Upper lobe of left lung (tissue), 6 donors: Measurements from ENCODE around the gene ADAM12. TPM values are rescaled to one million over a fixed set of nuclear protein-coding genes. Genes with fewer than 3 reads are reported as not detected.

Source experiments
- ATAC-seq, 2 donors: fragments of 200-7000 bp; cut with Tn5 transposase; one replicate each; pipeline ENCODE4 v1.9.1; 2022; ENCODE audit warnings: mild to moderate bottlenecking in 2 of 2, moderate library complexity in 2 of 2; ENCODE audit not compliant: low FRiP score in 2 of 2
- DNase-seq, 2 donors: peaks; one replicate each; pipeline ENCODE4 v3.0.0-alpha.2; 2019 to 2020
- H3K27ac ChIP-seq, 4 donors: fragments of 200-600 bp; sonication (generic); one replicate each; pipeline ENCODE4 v1.5.1; 2016 to 2019
- H3K27me3 ChIP-seq, 4 donors: fragments of 200-600 bp; sonication (generic); one replicate each; pipeline ENCODE4 v1.5.1; 2017 to 2019
- H3K36me3 ChIP-seq, 4 donors: fragments of 200-600 bp; sonication (generic); one replicate each; pipeline ENCODE4 v1.5.1; 2016 to 2019
- H3K4me1 ChIP-seq, 4 donors: fragments of 200-600 bp; sonication (generic); one replicate each; pipeline ENCODE4 v1.5.1; 2018 to 2019
- H3K4me3 ChIP-seq, 4 donors: fragments of 200-600 bp; sonication (generic); one replicate each; pipeline ENCODE4 v1.5.1; 2017 to 2019; ENCODE audit warnings: mild to moderate bottlenecking in 2 of 4, moderate library complexity in 1 of 4
- H3K9me3 ChIP-seq, 4 donors: fragments of 200-600 bp; sonication (generic); one replicate each; pipeline ENCODE4 v1.5.1; 2018 to 2019
- EP300 ChIP-seq, 4 donors: sonication (generic); formaldehyde crosslinking; IDR thresholded peaks; one replicate each; pipeline ENCODE4 v1.5.1; 2017; ENCODE audit warnings: antibody characterized with exemption in 4 of 4, control low read depth in 2 of 4
- POLR2A ChIP-seq, 4 donors: fragments of 450-650 bp; IDR thresholded peaks; one replicate each; pipeline ENCODE4 v1.5.1; 2016 to 2017; ENCODE audit warnings: antibody characterized with exemption in 4 of 4, mild to moderate bottlenecking in 2 of 4
- POLR2AphosphoS5 ChIP-seq, 2 donors: sonication (generic); formaldehyde crosslinking; IDR thresholded peaks; one replicate each; pipeline ENCODE4 v1.5.1; 2017; ENCODE audit warnings: antibody characterized with exemption in 2 of 2
- whole genome bisulfite sequencing, 2 donors: methylation state at CpG; one replicate each; pipeline ENCODE4 v1.1.5; 2017 to 2018; 5-methylcytosine and 5-hydroxymethylcytosine counted together
- total RNA-seq, 6 donors: library from RNA; depleted of rRNA in 4 of 6; stranded (reverse); fragments of >200 nt in 4 of 6; gene quantifications; one replicate each; pipeline versions ENCODE4 v1.1.0 to v1.2.1, GENCODE V29; 2016 to 2021
- TF ChIP-seq, protein P1 (sequence below), 6 experiments: fragments of 450-650 bp in 4 of 6; fragments of 200-600 bp in 2 of 6; sonication (generic) in 2 of 6; IDR thresholded peaks; one replicate each; pipeline ENCODE4 v1.5.1; 2016 to 2019; ENCODE audit warnings: antibody characterized with exemption in 6 of 6
- donor health status: DM: no; HTN: no; CAD: no; lungs with moderate emphysema.
- donor health status: DM: no; HTN: yes; CAD: no; lungs with severe emphysema.

ADAM12 gene
- total RNA-seq, 6 donors from 2014 or later = 0.44 to 3.7 (median 0.82) TPM

DNA sequence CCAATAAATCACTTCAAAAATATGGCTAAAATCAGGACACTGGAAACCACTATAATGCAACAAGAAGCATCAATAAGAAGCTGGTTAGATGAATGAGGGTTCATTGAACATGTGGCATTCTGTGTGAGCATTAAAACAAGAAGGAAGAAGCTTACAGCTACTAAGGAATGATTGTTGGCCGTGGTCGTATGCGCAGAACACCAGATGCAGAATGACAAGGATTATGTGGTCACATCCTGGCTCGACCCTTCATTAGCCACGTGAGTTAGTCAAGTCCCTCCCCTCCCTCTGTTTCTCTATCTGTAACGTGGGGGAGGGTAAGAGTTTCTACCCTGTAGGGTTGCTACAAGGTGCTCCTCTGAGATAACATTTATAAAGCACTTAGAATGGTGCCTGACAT is 174.3 kb downstream of the ADAM12 start:
- no peaks in the 10 kb centered on the region for H3K9me3 ChIP-seq
- no peak for TF ChIP-seq EP300 (IDR thresholded peaks at IDR 0.05)
- TF ChIP-seq, protein P1, sequence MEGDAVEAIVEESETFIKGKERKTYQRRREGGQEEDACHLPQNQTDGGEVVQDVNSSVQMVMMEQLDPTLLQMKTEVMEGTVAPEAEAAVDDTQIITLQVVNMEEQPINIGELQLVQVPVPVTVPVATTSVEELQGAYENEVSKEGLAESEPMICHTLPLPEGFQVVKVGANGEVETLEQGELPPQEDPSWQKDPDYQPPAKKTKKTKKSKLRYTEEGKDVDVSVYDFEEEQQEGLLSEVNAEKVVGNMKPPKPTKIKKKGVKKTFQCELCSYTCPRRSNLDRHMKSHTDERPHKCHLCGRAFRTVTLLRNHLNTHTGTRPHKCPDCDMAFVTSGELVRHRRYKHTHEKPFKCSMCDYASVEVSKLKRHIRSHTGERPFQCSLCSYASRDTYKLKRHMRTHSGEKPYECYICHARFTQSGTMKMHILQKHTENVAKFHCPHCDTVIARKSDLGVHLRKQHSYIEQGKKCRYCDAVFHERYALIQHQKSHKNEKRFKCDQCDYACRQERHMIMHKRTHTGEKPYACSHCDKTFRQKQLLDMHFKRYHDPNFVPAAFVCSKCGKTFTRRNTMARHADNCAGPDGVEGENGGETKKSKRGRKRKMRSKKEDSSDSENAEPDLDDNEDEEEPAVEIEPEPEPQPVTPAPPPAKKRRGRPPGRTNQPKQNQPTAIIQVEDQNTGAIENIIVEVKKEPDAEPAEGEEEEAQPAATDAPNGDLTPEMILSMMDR (IDR thresholded peaks at IDR 0.05) = no peak
- TF ChIP-seq POLR2AphosphoS5 (IDR thresholded peaks at IDR 0.05) = no peak
- no peak overlapping the region for H3K4me3 ChIP-seq
- no peaks in the 10 kb centered on the region for H3K27me3 ChIP-seq
- DNase-seq (no peak), ATAC-seq (no peak)
- no peaks in the 10 kb centered on the region for H3K36me3 ChIP-seq
- no peaks in the 10 kb centered on the region for H3K4me1 ChIP-seq
- WGBS, 2 donors = 61 to 82% methylated on average over 6 of the region's 6 CpGs
- no peak overlapping the region for H3K27ac ChIP-seq

DNA sequence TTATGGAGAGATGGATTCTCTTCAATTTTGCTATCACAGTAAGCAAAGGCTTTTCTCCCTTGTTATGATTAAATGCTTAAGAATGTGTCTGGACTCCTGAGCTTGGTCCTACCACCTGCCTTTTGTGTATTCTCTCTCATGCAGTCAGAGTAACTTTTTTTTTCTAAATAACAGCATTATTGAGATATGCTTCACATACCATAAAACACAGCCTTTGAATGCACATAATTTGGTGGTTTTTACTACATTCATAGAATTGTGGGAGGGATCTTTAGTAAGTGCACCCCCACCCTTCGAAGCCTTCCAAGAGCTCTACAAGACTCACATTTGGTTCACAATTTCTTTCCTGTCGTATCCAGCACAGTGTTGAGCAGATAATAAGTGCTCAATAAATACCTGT is 175.5 kb downstream of the ADAM12 start:
- Histone ChIP-seq H3K27me3 (no peaks in the 10 kb centered on the region), H3K4me1 (no peaks in the 10 kb centered on the region), H3K36me3 (no peaks in the 10 kb centered on the region), H3K4me3 (no peak overlapping the region), H3K9me3 (no peaks in the 10 kb centered on the region), H3K27ac (no peak overlapping the region)
- no peak for ATAC-seq
- 79 to 83% methylated on average over 2 of the region's 2 CpGs for WGBS, 2 donors
- TF ChIP-seq, protein P1 (IDR thresholded peaks at IDR 0.05) = no peak
- TF ChIP-seq EP300 (IDR thresholded peaks at IDR 0.05) = no peak
- no peak for DNase-seq

DNA sequence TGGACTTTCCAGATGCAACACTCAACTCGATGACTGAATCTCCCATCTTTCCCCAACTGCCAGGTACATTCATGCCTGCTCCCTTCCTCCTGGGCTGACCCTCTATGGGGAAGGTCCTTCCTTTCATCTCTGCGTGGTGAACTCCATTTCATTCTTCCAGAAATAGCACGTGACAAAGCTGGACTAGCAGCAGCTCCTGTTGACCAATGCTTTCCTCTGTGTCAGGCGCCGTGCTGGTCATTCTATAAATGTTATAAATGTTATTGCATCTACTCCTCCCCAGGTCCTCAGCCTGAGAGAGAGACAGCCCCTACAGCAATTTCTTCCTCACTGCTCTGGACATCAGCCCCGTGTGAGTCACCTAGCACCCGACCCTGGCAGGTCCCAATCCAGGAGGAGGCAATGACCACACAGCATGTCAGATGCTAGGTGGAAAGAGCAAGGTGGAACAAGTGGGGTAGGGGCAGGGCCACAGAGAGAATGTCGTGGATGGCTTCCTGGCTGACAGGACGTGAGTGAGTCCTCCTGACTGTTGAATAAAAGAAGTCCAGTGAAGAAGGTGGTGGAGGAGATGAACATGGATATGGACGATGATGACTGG is 178.1 kb downstream of the ADAM12 start:
- Histone ChIP-seq H3K4me3 (no peak overlapping the region), H3K36me3 (no peaks in the 10 kb centered on the region), H3K27ac (no peak overlapping the region), H3K9me3 (no peaks in the 10 kb centered on the region), H3K4me1 (no peaks in the 10 kb centered on the region), H3K27me3 (no peaks in the 10 kb centered on the region)
- 88 to 92% methylated on average over 10 of the region's 10 CpGs for WGBS, 2 donors
- DNase-seq (no peak), ATAC-seq (no peak)
- TF ChIP-seq, protein P1 (IDR thresholded peaks at IDR 0.05) = no peak
- TF ChIP-seq POLR2AphosphoS5 (IDR thresholded peaks at IDR 0.05) = no peak
- TF ChIP-seq POLR2A (IDR thresholded peaks at IDR 0.05) = no peak
- TF ChIP-seq EP300 (IDR thresholded peaks at IDR 0.05) = no peak

DNA sequence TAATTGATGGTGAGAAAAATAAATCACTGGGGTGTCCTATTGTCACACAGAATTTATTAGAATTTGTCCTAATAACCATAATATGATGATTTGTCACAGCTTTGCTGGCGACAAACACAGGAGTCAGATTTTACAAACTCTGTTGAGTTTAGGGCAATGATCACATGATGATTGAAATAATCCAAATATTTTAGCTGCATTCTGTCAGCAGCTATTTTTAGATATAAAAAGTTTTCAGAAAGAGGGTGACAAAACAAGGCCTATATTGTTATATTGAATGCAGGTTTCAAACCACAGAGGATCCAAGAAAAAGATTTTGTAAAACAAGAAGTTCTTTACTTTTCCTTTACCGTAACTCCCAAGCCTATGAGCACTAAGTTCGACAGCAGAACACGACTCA is 178.8 kb downstream of the ADAM12 start:
- ATAC-seq (no peak), DNase-seq (no peak)
- TF ChIP-seq POLR2A (IDR thresholded peaks at IDR 0.05) (no peak), EP300 (IDR thresholded peaks at IDR 0.05) (no peak), POLR2AphosphoS5 (IDR thresholded peaks at IDR 0.05) (no peak)
- TF ChIP-seq, protein P1 (IDR thresholded peaks at IDR 0.05) = no peak
- Histone ChIP-seq H3K4me3 (no peak overlapping the region), H3K27ac (no peak overlapping the region), H3K27me3 (no peaks in the 10 kb centered on the region), H3K36me3 (no peaks in the 10 kb centered on the region), H3K4me1 (no peaks in the 10 kb centered on the region), H3K9me3 (no peaks in the 10 kb centered on the region)
- 67 to 70% methylated on average over 4 of the region's 4 CpGs for WGBS, 2 donors

DNA sequence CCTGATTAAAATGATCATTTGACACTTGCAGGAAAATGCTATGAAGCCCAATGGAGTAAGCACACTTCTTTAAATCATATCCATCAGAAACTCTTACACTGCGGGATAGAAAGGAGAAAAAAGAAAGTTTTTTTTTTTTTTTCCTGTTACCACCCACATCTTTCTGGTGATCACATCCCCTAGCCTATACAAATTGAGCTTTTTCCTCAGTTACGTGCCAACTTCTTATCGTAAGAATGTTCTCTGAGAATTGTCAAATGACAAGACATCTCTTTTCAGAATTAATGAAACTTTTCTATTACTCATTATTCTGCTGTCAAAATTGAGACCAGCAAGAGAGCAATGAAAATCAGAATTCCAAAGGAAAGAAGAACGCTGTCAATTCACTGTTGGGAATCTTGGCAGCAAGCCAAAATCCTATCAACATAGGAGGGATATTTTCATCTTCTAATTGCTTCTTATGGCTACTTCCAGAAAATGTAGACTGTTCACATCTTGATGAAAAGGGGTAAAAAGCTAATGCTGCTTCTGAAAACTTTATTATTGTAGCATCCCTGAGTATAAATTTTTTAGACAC is 179.5 kb downstream of the ADAM12 start:
- no peak for ATAC-seq
- H3K9me3 ChIP-seq = no peaks in the 10 kb centered on the region
- no peaks in the 10 kb centered on the region for H3K27me3 ChIP-seq
- DNase-seq = no peak
- 40 to 59% methylated on average over 4 of the region's 4 CpGs for WGBS, 2 donors
- TF ChIP-seq, protein P1 (IDR thresholded peaks at IDR 0.05) = no peak
- TF ChIP-seq POLR2AphosphoS5 (IDR thresholded peaks at IDR 0.05) (no peak), EP300 (IDR thresholded peaks at IDR 0.05) (no peak), POLR2A (IDR thresholded peaks at IDR 0.05) (no peak)
- H3K4me1 ChIP-seq = no peaks in the 10 kb centered on the region
- H3K36me3 ChIP-seq = no peaks in the 10 kb centered on the region
- no peak overlapping the region for H3K27ac ChIP-seq
- H3K4me3 ChIP-seq = no peak overlapping the region
